Measurements from ENCODE around the gene CDX1.
A peak's percentile ranks its signal among the peaks of the same experiment; 100 is the strongest.

The CDX1 gene

DNA sequence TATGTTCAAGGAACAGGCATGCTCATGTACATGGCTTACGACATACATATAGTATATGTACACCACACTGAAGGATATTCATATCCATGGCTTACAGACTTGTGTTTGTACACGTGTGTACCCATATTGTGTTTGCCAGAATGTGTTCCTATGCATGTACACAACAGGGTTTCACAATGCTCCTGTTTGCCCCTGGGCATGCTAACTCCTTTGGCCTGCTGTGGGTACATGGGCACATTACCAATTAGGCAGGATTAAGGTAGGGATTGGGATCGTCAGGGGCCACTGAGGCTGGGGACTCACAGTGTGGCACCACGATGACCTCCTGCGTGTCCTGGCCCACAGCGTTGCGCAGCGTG, 37.1 kb upstream of the CDX1 start:
- H3K4me3 ChIP-seq (ENCODE audit: low read depth, low read length) = no peak overlapping the region

DNA sequence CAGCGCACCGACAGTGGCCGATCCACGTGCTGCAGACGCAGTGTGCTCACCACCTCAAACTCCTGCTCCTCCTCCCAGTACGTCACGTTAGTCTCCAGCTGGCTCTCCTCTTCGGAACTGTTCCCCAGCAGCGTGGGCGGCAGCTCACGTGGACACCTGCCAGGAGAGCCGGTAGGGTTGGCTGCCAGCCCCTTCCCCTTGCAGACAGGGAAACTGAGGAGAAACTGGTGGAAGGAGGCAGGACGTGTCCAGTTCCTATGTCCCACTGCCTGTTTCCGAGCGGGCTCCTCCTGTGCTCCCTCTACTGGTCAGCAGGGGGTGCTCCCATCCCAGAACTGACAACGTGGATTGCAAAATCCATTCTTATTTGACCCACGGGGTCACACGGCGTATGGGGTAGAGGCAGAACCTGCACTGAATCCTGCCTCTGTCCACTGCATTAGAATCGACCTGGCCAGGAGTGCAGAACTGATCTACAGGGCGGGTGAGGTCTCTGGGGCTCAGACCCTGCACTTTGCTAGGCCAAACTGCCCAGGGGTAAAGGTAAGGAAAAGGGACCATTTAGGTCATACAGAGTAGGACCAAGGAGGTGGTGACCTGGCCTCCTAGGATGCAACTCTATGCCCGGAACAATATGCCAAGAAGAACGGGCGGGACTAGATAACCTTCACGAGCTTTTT, 36.6 kb upstream of the CDX1 start:
- DNase-seq (ENCODE audit: low read depth) = peak; percentile 82
- peak; percentile 43; the same call in 1 of the 2 replicates for TF ChIP-seq MYC (IDR thresholded peaks at IDR 0.05; ENCODE audit: low read depth, low read length)
- no peak for TF ChIP-seq POLR2A (IDR thresholded peaks at IDR 0.05; ENCODE audit: extremely low read depth, insufficient read length)
- TF ChIP-seq, protein P1, sequence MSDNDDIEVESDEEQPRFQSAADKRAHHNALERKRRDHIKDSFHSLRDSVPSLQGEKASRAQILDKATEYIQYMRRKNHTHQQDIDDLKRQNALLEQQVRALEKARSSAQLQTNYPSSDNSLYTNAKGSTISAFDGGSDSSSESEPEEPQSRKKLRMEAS (IDR thresholded peaks at IDR 0.05; ENCODE audit: low read depth, low read length) = peak; percentile 68
- TF ChIP-seq, protein P2, sequence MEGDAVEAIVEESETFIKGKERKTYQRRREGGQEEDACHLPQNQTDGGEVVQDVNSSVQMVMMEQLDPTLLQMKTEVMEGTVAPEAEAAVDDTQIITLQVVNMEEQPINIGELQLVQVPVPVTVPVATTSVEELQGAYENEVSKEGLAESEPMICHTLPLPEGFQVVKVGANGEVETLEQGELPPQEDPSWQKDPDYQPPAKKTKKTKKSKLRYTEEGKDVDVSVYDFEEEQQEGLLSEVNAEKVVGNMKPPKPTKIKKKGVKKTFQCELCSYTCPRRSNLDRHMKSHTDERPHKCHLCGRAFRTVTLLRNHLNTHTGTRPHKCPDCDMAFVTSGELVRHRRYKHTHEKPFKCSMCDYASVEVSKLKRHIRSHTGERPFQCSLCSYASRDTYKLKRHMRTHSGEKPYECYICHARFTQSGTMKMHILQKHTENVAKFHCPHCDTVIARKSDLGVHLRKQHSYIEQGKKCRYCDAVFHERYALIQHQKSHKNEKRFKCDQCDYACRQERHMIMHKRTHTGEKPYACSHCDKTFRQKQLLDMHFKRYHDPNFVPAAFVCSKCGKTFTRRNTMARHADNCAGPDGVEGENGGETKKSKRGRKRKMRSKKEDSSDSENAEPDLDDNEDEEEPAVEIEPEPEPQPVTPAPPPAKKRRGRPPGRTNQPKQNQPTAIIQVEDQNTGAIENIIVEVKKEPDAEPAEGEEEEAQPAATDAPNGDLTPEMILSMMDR (IDR thresholded peaks at IDR 0.05; ENCODE audit: low read depth, low read length) = peak; percentile 86
- H3K4me3 ChIP-seq (ENCODE audit: low read depth, low read length) = no peak overlapping the region

More for the DNA sequence above, 37.1 kb upstream of the CDX1 start:
- no peak for DNase-seq (ENCODE audit: low read depth)
- TF ChIP-seq, protein P1 (IDR thresholded peaks at IDR 0.05; ENCODE audit: low read depth, low read length) = no peak
- TF ChIP-seq POLR2A (IDR thresholded peaks at IDR 0.05; ENCODE audit: extremely low read depth, insufficient read length) = no peak
- TF ChIP-seq MYC (IDR thresholded peaks at IDR 0.05; ENCODE audit: low read depth, low read length) = no peak
- TF ChIP-seq, protein P2 (IDR thresholded peaks at IDR 0.05; ENCODE audit: low read depth, low read length) = no peak

DNA sequence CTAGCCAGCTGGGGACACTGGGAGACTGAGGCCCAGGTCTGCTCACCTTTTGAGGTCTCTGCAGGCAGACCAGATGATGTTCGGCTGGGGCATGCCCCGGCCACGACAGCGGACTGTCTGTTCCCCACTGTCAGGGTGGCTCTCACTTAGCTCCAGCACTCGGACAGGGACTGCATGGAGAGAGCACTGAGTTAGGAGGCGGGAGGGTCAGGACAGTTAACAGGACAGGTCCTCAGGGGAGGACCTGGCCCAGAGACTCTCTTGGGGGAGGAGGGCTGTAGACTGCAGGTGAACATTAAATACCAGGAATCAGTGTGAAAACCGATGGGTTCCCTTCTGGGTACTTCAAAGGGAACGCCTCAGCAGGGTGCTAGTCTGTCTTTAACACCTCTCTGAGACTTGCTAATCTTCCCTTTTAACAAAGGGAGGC, 36.1 kb upstream of the CDX1 start:
- TF ChIP-seq POLR2A (IDR thresholded peaks at IDR 0.05; ENCODE audit: extremely low read depth, insufficient read length) (no peak), MYC (IDR thresholded peaks at IDR 0.05; ENCODE audit: low read depth, low read length) (no peak)
- TF ChIP-seq, protein P2 (IDR thresholded peaks at IDR 0.05; ENCODE audit: low read depth, low read length) = no peak
- TF ChIP-seq, protein P1 (IDR thresholded peaks at IDR 0.05; ENCODE audit: low read depth, low read length) = no peak
- H3K4me3 ChIP-seq (ENCODE audit: low read depth, low read length) = no peak overlapping the region
- no peak for DNase-seq (ENCODE audit: low read depth)

DNA sequence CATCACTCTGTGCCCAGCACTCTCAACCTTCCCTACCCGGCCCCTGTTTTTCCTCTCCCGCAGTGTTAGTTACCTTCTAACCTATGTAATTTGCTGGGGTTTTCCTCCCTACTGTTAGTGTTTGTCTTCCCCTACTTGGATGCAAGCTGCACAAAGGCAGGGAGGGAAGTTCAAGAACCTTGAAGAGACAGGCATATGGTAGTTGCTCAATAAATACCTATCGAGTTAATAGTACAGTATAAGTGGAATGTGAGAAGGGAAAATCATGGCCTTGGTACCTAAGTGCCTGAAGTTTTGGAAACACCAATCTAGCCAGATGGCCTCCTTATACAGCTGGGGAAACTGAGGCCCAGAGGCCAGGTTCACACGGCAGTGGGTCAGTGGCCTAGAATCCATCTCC, 35.1 kb upstream of the CDX1 start:
- TF ChIP-seq POLR2A (IDR thresholded peaks at IDR 0.05; ENCODE audit: extremely low read depth, insufficient read length) (no peak), MYC (IDR thresholded peaks at IDR 0.05; ENCODE audit: low read depth, low read length) (no peak)
- TF ChIP-seq, protein P1 (IDR thresholded peaks at IDR 0.05; ENCODE audit: low read depth, low read length) = no peak
- TF ChIP-seq, protein P2 (IDR thresholded peaks at IDR 0.05; ENCODE audit: low read depth, low read length) = no peak
- DNase-seq (ENCODE audit: low read depth) = no peak
- H3K4me3 ChIP-seq (ENCODE audit: low read depth, low read length) = no peak overlapping the region

DNA sequence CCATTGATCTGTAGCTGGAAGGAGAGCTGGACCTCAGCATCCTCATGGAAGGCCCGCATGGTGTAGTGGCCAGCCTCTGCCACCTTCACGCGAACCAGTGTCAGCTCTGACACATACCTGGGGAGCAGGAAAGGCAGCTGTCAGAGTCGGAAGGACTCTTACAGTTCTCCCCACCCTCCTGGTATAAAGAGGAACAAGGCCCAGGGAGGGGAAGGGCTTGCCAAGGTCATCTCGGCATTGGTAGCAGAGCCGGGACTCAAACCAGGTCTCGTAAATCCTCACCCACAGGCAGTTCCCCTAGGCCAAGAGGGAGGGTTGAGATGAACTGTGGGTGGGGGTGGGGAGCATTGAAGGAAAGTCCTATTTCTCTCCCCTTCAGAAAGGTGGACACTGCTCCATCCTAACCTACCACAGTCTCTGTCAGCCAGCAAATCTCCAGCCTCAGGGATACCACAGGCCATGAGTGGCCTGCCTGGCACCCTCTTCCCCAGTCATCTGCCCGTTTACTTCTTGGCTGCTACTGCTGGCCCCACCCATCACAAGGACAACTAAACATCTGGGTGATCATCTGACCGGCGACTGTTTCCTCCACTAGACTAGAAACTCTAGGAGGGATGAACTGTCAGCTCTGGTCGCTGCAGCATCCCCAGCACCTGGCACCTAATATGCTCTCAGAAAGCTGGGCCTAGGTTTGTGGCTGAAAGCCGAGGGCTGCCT, 34.4 kb upstream of the CDX1 start:
- TF ChIP-seq POLR2A (IDR thresholded peaks at IDR 0.05; ENCODE audit: extremely low read depth, insufficient read length) (no peak), MYC (IDR thresholded peaks at IDR 0.05; ENCODE audit: low read depth, low read length) (no peak)
- TF ChIP-seq, protein P2 (IDR thresholded peaks at IDR 0.05; ENCODE audit: low read depth, low read length) = no peak
- TF ChIP-seq, protein P1 (IDR thresholded peaks at IDR 0.05; ENCODE audit: low read depth, low read length) = no peak
- peak; percentile 90 for DNase-seq (ENCODE audit: low read depth)
- no peak overlapping the region for H3K4me3 ChIP-seq (ENCODE audit: low read depth, low read length)

Measured in NB4 (cell line).